GM23338 (cell line): ENCODE results near the gene TCF20. TPM values are rescaled to one million over a fixed set of nuclear protein-coding genes. Genes with fewer than 3 reads are reported as not detected.

Source experiments
- ATAC-seq: fragments of 200-7000 bp; cut with Tn5 transposase; 3 replicates; pipeline ENCODE4 v1.9.1; 2020
- DNase-seq: peaks from one replicate; pipeline ENCODE4 v3.0.0-alpha.2; 2015; ENCODE audit warnings: low spot score
- H2AFZ ChIP-seq: fragments of 200-600 bp; sonication (generic); 2 replicates; pipeline ENCODE4 v1.8.0; 2016; ENCODE audit warnings: antibody characterized with exemption, mild to moderate bottlenecking, moderate library complexity
- H3F3A ChIP-seq: fragments of 200-600 bp; sonication (generic); replicated peaks from 2 replicates; pipeline ENCODE4 v1.8.0; 2017; ENCODE audit warnings: antibody characterized with exemption, mixed run types, low read depth
- H3K27ac ChIP-seq: fragments of 200-600 bp; sonication (generic); 2 replicates; pipeline ENCODE4 v1.6.1; 2016; ENCODE audit warnings: low read depth
- H3K27me3 ChIP-seq: fragments of 200-600 bp; sonication (generic); 2 replicates; pipeline ENCODE4 v1.8.0; 2016; ENCODE audit warnings: mild to moderate bottlenecking, mixed run types, moderate library complexity; ENCODE audit not compliant: insufficient read depth
- H3K36me3 ChIP-seq: fragments of 200-600 bp; sonication (generic); 2 replicates; pipeline ENCODE4 v1.8.0; 2016; ENCODE audit warnings: mild to moderate bottlenecking; ENCODE audit not compliant: insufficient read depth
- H3K4me1 ChIP-seq: fragments of 200-600 bp; sonication (generic); 2 replicates; pipeline ENCODE4 v1.8.0; 2016; ENCODE audit warnings: mild to moderate bottlenecking, moderate library complexity; ENCODE audit not compliant: insufficient read depth
- H3K4me2 ChIP-seq: fragments of 200-600 bp; sonication (generic); 2 replicates; pipeline ENCODE4 v1.7.1; 2017; ENCODE audit warnings: mixed run types
- H3K4me3 ChIP-seq: fragments of 200-600 bp; sonication (generic); 2 replicates; pipeline ENCODE4 v1.6.1; 2016; ENCODE audit warnings: mixed run types
- H3K79me2 ChIP-seq: fragments of 200-600 bp; sonication (generic); replicated peaks from 2 replicates; pipeline ENCODE4 v1.8.0; 2017; ENCODE audit warnings: mild to moderate bottlenecking; ENCODE audit not compliant: insufficient read depth
- H3K9me2 ChIP-seq: fragments of 200-600 bp; sonication (generic); 2 replicates; pipeline ENCODE4 v1.8.0; 2017; ENCODE audit not compliant: insufficient read depth
- H4K20me1 ChIP-seq: fragments of 200-600 bp; sonication (generic); replicated peaks from 2 replicates; pipeline ENCODE4 v1.8.0; 2017; ENCODE audit warnings: mild to moderate bottlenecking; ENCODE audit not compliant: insufficient read depth
- H3K27ac Mint-ChIP-seq: 2 replicates; pipeline ENCODE4 v1.8.0; 2020; ENCODE audit warnings: inconsistent platforms, mild to moderate bottlenecking, moderate library complexity, mixed read lengths
- H3K27me3 Mint-ChIP-seq: 3 replicates; pipeline ENCODE4 v1.8.0; 2022; ENCODE audit warnings: low read depth, mild to moderate bottlenecking, moderate library complexity, mixed read lengths, inconsistent platforms; ENCODE audit not compliant: insufficient read depth, poor library complexity
- H3K36me3 Mint-ChIP-seq: 3 replicates; pipeline ENCODE4 v1.8.0; 2021; ENCODE audit warnings: low read depth, mild to moderate bottlenecking, inconsistent platforms, moderate library complexity, mixed read lengths
- H3K4me1 Mint-ChIP-seq: 3 replicates; pipeline ENCODE4 v1.8.0; 2020; ENCODE audit warnings: mild to moderate bottlenecking, inconsistent platforms, mixed read lengths
- H3K4me3 Mint-ChIP-seq: 3 replicates; pipeline ENCODE4 v1.8.0; 2021; ENCODE audit warnings: moderate library complexity, mild to moderate bottlenecking, inconsistent platforms, mixed read lengths
- H3K9me3 Mint-ChIP-seq: 3 replicates; pipeline ENCODE4 v1.8.0; 2020; ENCODE audit warnings: moderate library complexity, mild to moderate bottlenecking, inconsistent platforms, mixed read lengths
- CTCF ChIP-seq, 2 experiments: fragments of 200-600 bp in 1 of 2; sonication (generic) in 1 of 2; conservative IDR thresholded peaks; 2 replicates each; pipeline versions ENCODE4 v1.5.1 to v1.6.1; 2016 to 2017; ENCODE audit warnings: antibody characterized with exemption in 2 of 2, low read depth in 2 of 2, mild to moderate bottlenecking in 2 of 2, moderate library complexity in 1 of 2
- EZH2phosphoT487 ChIP-seq: fragments of 200-600 bp; sonication (generic); IDR thresholded peaks from one replicate; pipeline ENCODE4 v1.8.1; 2018; ENCODE audit warnings: antibody characterized with exemption; ENCODE audit not compliant: unreplicated experiment
- JUNB ChIP-seq: IDR thresholded peaks from one replicate; pipeline ENCODE4 v1.6.1; 2016; ENCODE audit warnings: antibody characterized with exemption; ENCODE audit not compliant: unreplicated experiment
- STAT1 ChIP-seq: IDR thresholded peaks from one replicate; pipeline ENCODE4 v1.6.1; 2016; ENCODE audit warnings: antibody characterized with exemption; ENCODE audit not compliant: unreplicated experiment
- ZNF114 ChIP-seq: fragments of 250-450 bp; sonication (Bioruptor Pico); IDR thresholded peaks from 2 replicates; pipeline ENCODE4 v1.5.0; 2020; ENCODE audit warnings: mild to moderate bottlenecking, moderate library complexity
- ZNF462 ChIP-seq: fragments of 250-450 bp; sonication (Bioruptor Pico); IDR thresholded peaks from 2 replicates; pipeline ENCODE4 v1.5.0; 2020; ENCODE audit warnings: mild to moderate bottlenecking, moderate library complexity
- polyA plus RNA-seq: library from polyadenylated mRNA; unstranded; fragments of >200 nt; fragmentation: Nextera tagmentation; extraction: Ambion mirVana; gene quantifications from 2 replicates; pipeline ENCODE4 v1.2.1, GENCODE V29; 2016
- total RNA-seq: library from RNA; depleted of rRNA; stranded (reverse); fragments of >200 nt; shearing (Covaris generic); gene quantifications from 2 replicates; pipeline ENCODE4 v1.2.3, GENCODE V29; 2014

The TCF20 gene
- total and polyA plus RNA-seq, 2 experiments from 2014 or later = 6.4 to 68.7 TPM

GRCh38 chr22:42284643-42285181, 14.3 kb upstream of the TCF20 start:
- H3K9me2 ChIP-seq = no peaks in the 10 kb centered on the region
- Mint-ChIP-seq H3K9me3 (no peaks in the 10 kb centered on the region; the same call in 2 of the 3 replicates), H3K27ac (no peak overlapping the region), H3K27me3 (peaks cover 36% of the 10 kb centered on the region), H3K36me3 (no peaks in the 10 kb centered on the region), H3K4me3 (no peak overlapping the region), H3K4me1 (peaks cover 17% of the 10 kb centered on the region)
- H3K27me3 ChIP-seq = peaks cover 54% of the 10 kb centered on the region
- H3K27ac ChIP-seq = no peak overlapping the region
- TF ChIP-seq CTCF (conservative IDR thresholded peaks at IDR 0.05; ENCODE audit: low read depth in 2 of 2) (no peak), JUNB (no peak), EZH2phosphoT487 (no peak), STAT1 (no peak), ZNF462 (CRISPR knock-in tag) (no peak), ZNF114 (CRISPR knock-in tag) (no peak)
- H3K4me2 ChIP-seq = no peak overlapping the region
- DNase-seq = no peak
- no peaks in the 10 kb centered on the region for H3F3A ChIP-seq
- no peak for ATAC-seq
- no peak overlapping the region for H3K4me3 ChIP-seq
- peaks cover 9% of the 10 kb centered on the region for H4K20me1 ChIP-seq
- H2AFZ ChIP-seq = no peak overlapping the region
- H3K79me2 ChIP-seq = no peaks in the 10 kb centered on the region
- peaks cover 9% of the 10 kb centered on the region for H3K4me1 ChIP-seq
- H3K36me3 ChIP-seq = no peaks in the 10 kb centered on the region
